AG04450 (cell line): Measurements from ENCODE around the gene RAD51C. TPM values are rescaled to one million over a fixed set of nuclear protein-coding genes. Genes with fewer than 3 reads are reported as not detected.
A peak's percentile ranks its signal among the peaks of the same experiment; 100 is the strongest.

Experiments
- CTCF ChIA-PET: fragments of 300-600, 350-600 bp; formaldehyde crosslinking; extraction: SDS; loops from one replicate; lab custom pipeline; 2022; ENCODE audit warnings: antibody characterized with exemption, inconsistent platforms; lab: Charles Lee
- POLR2A ChIA-PET: fragments of 350-600 bp; formaldehyde crosslinking; extraction: SDS; loops from one replicate; lab custom pipeline; 2021; ENCODE audit warnings: antibody characterized with exemption, inconsistent platforms; lab: Yijun Ruan, JAX
- DNase-seq: peaks from one replicate; pipeline ENCODE4 v3.0.0-alpha.2; 2011; ENCODE audit warnings: low read depth, low spot score
- H3K27ac ChIP-seq: one replicate; pipeline ENCODE4 v1.5.1; 2012; ENCODE audit warnings: low read depth, low read length, control low read depth
- H3K27me3 ChIP-seq: one replicate; pipeline ENCODE4 v1.6.0; 2012; ENCODE audit warnings: low read length; ENCODE audit not compliant: control insufficient read depth, insufficient read depth
- H3K4me3 ChIP-seq: 2 replicates; pipeline ENCODE4 v1.5.1; 2011; ENCODE audit warnings: mild to moderate bottlenecking, low read depth, low read length, control low read depth
- H3K9me3 ChIP-seq: 2 replicates; pipeline ENCODE4 v1.5.1; 2012; ENCODE audit warnings: low read length; ENCODE audit not compliant: control insufficient read depth, insufficient read depth
- CTCF ChIP-seq: IDR thresholded peaks from 2 replicates; pipeline ENCODE4 v1.5.1; 2011; ENCODE audit warnings: low read depth, low read length, control low read depth, inconsistent platforms
- polyA plus RNA-seq: library from polyadenylated mRNA; depleted of rRNA; stranded (reverse); fragments of >200 nt; gene quantifications from 2 replicates; pipeline ENCODE4 v1.2.3, GENCODE V29; 2011

Gene RAD51C
- polyA plus RNA-seq, 1 experiment, result 36.1 TPM

DNA sequence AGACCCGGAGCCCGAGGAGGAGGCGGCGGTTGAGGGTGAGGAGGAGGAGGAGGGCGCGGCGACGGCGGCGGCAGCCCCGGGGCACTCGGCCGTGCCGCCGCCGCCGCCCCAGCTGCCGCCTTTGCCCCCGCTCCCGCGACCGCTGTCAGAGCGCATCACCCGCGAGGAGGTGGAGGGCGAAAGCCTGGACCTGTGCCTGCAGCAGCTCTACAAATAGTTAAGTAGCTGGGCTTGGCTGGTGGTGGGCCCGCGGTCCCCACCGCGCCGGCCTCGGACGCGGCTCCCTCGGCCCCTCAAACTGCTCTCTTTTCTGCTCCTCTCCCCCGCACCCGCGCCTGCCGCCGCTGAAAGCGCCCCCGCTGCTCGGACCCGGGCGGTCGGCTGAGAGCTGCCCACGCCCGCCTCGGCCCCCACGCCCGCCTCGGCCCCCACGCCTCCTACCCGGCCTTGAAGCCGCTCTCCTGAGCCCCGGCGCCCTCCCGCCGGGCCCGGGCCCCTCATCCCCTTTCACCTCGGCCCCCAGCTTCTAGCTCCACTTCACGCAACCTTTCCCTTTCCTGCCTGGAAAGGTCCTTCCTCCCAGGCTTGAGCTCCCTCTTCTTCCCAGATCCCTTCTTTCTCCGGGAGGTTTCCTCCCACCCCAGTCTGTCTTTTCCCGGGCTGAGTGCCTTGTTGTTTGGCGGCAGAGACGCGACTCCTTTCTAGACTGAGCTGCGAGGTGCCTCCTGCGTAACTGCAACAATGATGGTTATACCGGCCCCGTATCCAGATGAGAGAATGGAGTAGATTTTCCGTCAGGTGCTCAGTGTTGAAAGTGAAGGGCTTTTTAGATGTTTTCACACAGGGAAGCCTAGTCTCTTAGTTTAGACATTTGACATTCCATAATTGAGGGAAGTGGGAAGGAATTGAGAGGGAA is 64.1 kb downstream of the RAD51C start:
- peaks cover 37% of the 10 kb centered on the region for H3K27me3 ChIP-seq
- TF ChIP-seq CTCF, result no peak
- CTCF ChIA-PET, result interaction anchor here (1.1 kb wide), 1 partner anchor 46 kb away, joined by 3 read pairs; no protein-coding TSS in a partner anchor
- H3K9me3 ChIP-seq, result no peaks in the 10 kb centered on the region
- no peak for DNase-seq
- H3K4me3 ChIP-seq, result peak overlapping the region; percentile 65
- no peak overlapping the region for H3K27ac ChIP-seq
- POLR2A ChIA-PET, result interaction anchor here (0.5 kb wide), 1 partner anchor 125 kb away, joined by 3 read pairs; no protein-coding TSS in a partner anchor

- DNase-seq, result no peak
- no peak for TF ChIP-seq CTCF
- POLR2A ChIA-PET, result interaction anchor here (0.5 kb wide), 1 partner anchor 126 kb away, joined by 3 read pairs; no protein-coding TSS in a partner anchor
- no peaks in the 10 kb centered on the region for H3K9me3 ChIP-seq
- H3K27ac ChIP-seq, result no peak overlapping the region
- H3K4me3 ChIP-seq, result no peak overlapping the region; the same call in none of the 2 replicates
- CTCF ChIA-PET, result interaction anchor here (0.5 to 1.1 kb wide), 2 partner anchors 47 to 128 kb away, joined by 3 read pairs; no protein-coding TSS in a partner anchor
- H3K27me3 ChIP-seq, result peaks cover 38% of the 10 kb centered on the region
Observed at GRCh38 chr17:58757162-58757613, 64.8 kb downstream of the RAD51C start.

GRCh38 chr17:58758890-58759289 is 66.5 kb downstream of the RAD51C start:
- H3K4me3 ChIP-seq, result no peak overlapping the region
- peaks cover 36% of the 10 kb centered on the region for H3K27me3 ChIP-seq
- no peaks in the 10 kb centered on the region for H3K9me3 ChIP-seq
- H3K27ac ChIP-seq, result no peak overlapping the region
- POLR2A ChIA-PET, result no interaction called here
- CTCF ChIA-PET, result interaction anchor here (0.6 to 1.5 kb wide), 2 partner anchors 49 to 675 kb away, joined by 3 to 5 read pairs; no protein-coding TSS in a partner anchor
- no peak for DNase-seq
- no peak for TF ChIP-seq CTCF

DNA sequence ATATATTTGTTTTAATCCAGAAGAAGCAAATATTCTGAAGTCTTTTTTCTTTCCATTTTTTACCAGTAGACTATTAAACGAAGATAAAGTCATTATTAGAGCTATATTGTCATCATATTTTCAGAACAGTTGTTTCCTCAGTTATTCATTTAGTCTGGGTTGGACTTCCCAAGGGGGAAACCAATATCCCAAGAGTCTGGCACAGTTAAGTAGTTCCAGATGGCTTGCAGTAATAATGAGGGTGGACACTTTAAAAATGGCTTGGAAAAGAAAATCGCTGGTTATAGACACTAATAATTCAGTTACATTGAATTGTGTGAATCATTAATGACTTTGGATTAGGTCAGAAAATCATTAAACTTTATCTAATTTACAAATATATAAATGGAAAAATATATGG is 67.1 kb downstream of the RAD51C start:
- Histone ChIP-seq H3K27me3 (peaks cover 36% of the 10 kb centered on the region), H3K4me3 (no peak overlapping the region), H3K9me3 (no peaks in the 10 kb centered on the region), H3K27ac (no peak overlapping the region)
- ChIA-PET CTCF (no interaction called here), POLR2A (no interaction called here)
- no peak for TF ChIP-seq CTCF
- DNase-seq, result no peak

- no peak overlapping the region for H3K27ac ChIP-seq
- ChIA-PET CTCF (no interaction called here), POLR2A (no interaction called here)
- DNase-seq, result no peak
- TF ChIP-seq CTCF, result no peak
- no peak overlapping the region for H3K4me3 ChIP-seq
- peaks cover 32% of the 10 kb centered on the region for H3K27me3 ChIP-seq
- H3K9me3 ChIP-seq, result no peaks in the 10 kb centered on the region
Observed at GRCh38 chr17:58760248-58760647, 67.8 kb downstream of the RAD51C start.
